ENCODE results near the gene LENG8. TPM values are rescaled to one million over a fixed set of nuclear protein-coding genes. Genes with fewer than 3 reads are reported as not detected.
A peak's percentile ranks its signal among the peaks of the same experiment; 100 is the strongest.

The LENG8 gene
- total RNA-seq, 2 experiments from 2014 or later: 191 to 282 TPM

GRCh38 chr19:54416695-54417491 lies 32.1 kb upstream of the LENG8 start:
- H3K4me3 Mint-ChIP-seq: no peak overlapping the region

GRCh38 chr19:54418030-54418929 lies 30.7 kb upstream of the LENG8 start:
- Mint-ChIP-seq H3K27ac (peak overlapping the region; percentile 82), H3K9me3 (ENCODE audit: low read depth) (peaks cover 10% of the 10 kb centered on the region), H3K36me3 (peaks cover 7% of the 10 kb centered on the region), H3K27me3 (peaks cover 29% of the 10 kb centered on the region), H3K4me3 (peak overlapping the region; percentile 43), H3K4me1 (peaks cover 18% of the 10 kb centered on the region)
- DNase-seq: peak; percentile 80
- peak; percentile 79 for ATAC-seq
- CTCF ChIA-PET: interaction anchor here (1.4 to 3.1 kb wide), 3 partner anchors 28 to 152 kb away, joined by 3 to 7 read pairs (median 7); no protein-coding TSS in a partner anchor

More at GRCh38 chr19:54416695-54417491, 32.1 kb upstream of the LENG8 start:
- Mint-ChIP-seq H3K9me3 (ENCODE audit: low read depth) (peaks cover 10% of the 10 kb centered on the region), H3K4me1 (peaks cover 18% of the 10 kb centered on the region), H3K27ac (no peak overlapping the region), H3K27me3 (peaks cover 33% of the 10 kb centered on the region), H3K36me3 (peaks cover 7% of the 10 kb centered on the region)
- no peak for DNase-seq
- CTCF ChIA-PET: interaction anchor here (1.3 to 1.6 kb wide), 3 partner anchors 12 to 45 kb away, joined by 3 to 4 read pairs (median 3); no protein-coding TSS in a partner anchor
- ATAC-seq: no peak

- ATAC-seq (no peak), DNase-seq (no peak)
- Mint-ChIP-seq H3K27me3 (peaks cover 30% of the 10 kb centered on the region), H3K9me3 (ENCODE audit: low read depth) (peaks cover 1% of the 10 kb centered on the region), H3K4me1 (peaks cover 18% of the 10 kb centered on the region), H3K27ac (no peak overlapping the region), H3K4me3 (no peak overlapping the region), H3K36me3 (peaks cover 4% of the 10 kb centered on the region)
- CTCF ChIA-PET: interaction anchor here (1.4 to 3.1 kb wide), 3 partner anchors 29 to 153 kb away, joined by 3 to 7 read pairs (median 7); no protein-coding TSS in a partner anchor
Observed at GRCh38 chr19:54418930-54419800, 29.8 kb upstream of the LENG8 start.

GRCh38 chr19:54420068-54420382 lies 29.0 kb upstream of the LENG8 start:
- Mint-ChIP-seq H3K4me3 (no peak overlapping the region), H3K36me3 (peaks cover 4% of the 10 kb centered on the region), H3K27me3 (peaks cover 25% of the 10 kb centered on the region), H3K4me1 (peaks cover 15% of the 10 kb centered on the region), H3K27ac (no peak overlapping the region), H3K9me3 (ENCODE audit: low read depth) (no peaks in the 10 kb centered on the region)
- CTCF ChIA-PET: interaction anchor here (3.1 kb wide), 1 partner anchor 29 kb away, joined by 7 read pairs; no protein-coding TSS in a partner anchor
- DNase-seq (no peak), ATAC-seq (no peak)

GRCh38 chr19:54420383-54421168 lies 28.4 kb upstream of the LENG8 start:
- peaks cover 4% of the 10 kb centered on the region for H3K36me3 Mint-ChIP-seq
- peaks cover 15% of the 10 kb centered on the region for H3K4me1 Mint-ChIP-seq
- H3K27me3 Mint-ChIP-seq: peaks cover 25% of the 10 kb centered on the region
- CTCF ChIA-PET: interaction anchor here (3.1 kb wide), 1 partner anchor 30 kb away, joined by 7 read pairs; no protein-coding TSS in a partner anchor
- H3K4me3 Mint-ChIP-seq: no peak overlapping the region
- H3K27ac Mint-ChIP-seq: no peak overlapping the region
- no peak for ATAC-seq
- H3K9me3 Mint-ChIP-seq (ENCODE audit: low read depth): no peaks in the 10 kb centered on the region
- DNase-seq: no peak

- Mint-ChIP-seq H3K4me3 (no peak overlapping the region), H3K27ac (no peak overlapping the region), H3K27me3 (peaks cover 21% of the 10 kb centered on the region), H3K4me1 (peaks cover 15% of the 10 kb centered on the region), H3K9me3 (ENCODE audit: low read depth) (no peaks in the 10 kb centered on the region), H3K36me3 (peaks cover 4% of the 10 kb centered on the region)
- no peak for DNase-seq
- CTCF ChIA-PET: no interaction called here
- ATAC-seq: no peak
Observed at GRCh38 chr19:54421169-54421516, 27.9 kb upstream of the LENG8 start.

- H3K27ac Mint-ChIP-seq: no peak overlapping the region
Observed at GRCh38 chr19:54421521-54421920, 27.5 kb upstream of the LENG8 start.

GRCh38 chr19:54422136-54422535 lies 26.9 kb upstream of the LENG8 start:
- Mint-ChIP-seq H3K4me1 (peaks cover 14% of the 10 kb centered on the region), H3K9me3 (ENCODE audit: low read depth) (no peaks in the 10 kb centered on the region), H3K27ac (no peak overlapping the region), H3K27me3 (peaks cover 22% of the 10 kb centered on the region), H3K4me3 (no peak overlapping the region), H3K36me3 (peaks cover 2% of the 10 kb centered on the region)
- CTCF ChIA-PET: no interaction called here
- DNase-seq (no peak), ATAC-seq (no peak)

More at GRCh38 chr19:54421521-54421920, 27.5 kb upstream of the LENG8 start:
- Mint-ChIP-seq H3K9me3 (ENCODE audit: low read depth) (no peaks in the 10 kb centered on the region), H3K4me1 (peaks cover 15% of the 10 kb centered on the region), H3K36me3 (peaks cover 4% of the 10 kb centered on the region), H3K27me3 (peaks cover 22% of the 10 kb centered on the region), H3K4me3 (no peak overlapping the region)
- CTCF ChIA-PET: no interaction called here
- no peak for DNase-seq
- no peak for ATAC-seq

GRCh38 chr19:54424201-54424600 lies 24.8 kb upstream of the LENG8 start:
- ATAC-seq (no peak), DNase-seq (no peak)
- H3K27me3 Mint-ChIP-seq: peaks cover 16% of the 10 kb centered on the region
- H3K9me3 Mint-ChIP-seq (ENCODE audit: low read depth): no peaks in the 10 kb centered on the region
- H3K4me3 Mint-ChIP-seq: no peak overlapping the region
- H3K4me1 Mint-ChIP-seq: no peaks in the 10 kb centered on the region
- no peaks in the 10 kb centered on the region for H3K36me3 Mint-ChIP-seq
- CTCF ChIA-PET: no interaction called here
- no peak overlapping the region for H3K27ac Mint-ChIP-seq

GRCh38 chr19:54424660-54425381 lies 24.2 kb upstream of the LENG8 start:
- Mint-ChIP-seq H3K27ac (no peak overlapping the region), H3K4me3 (no peak overlapping the region), H3K27me3 (peaks cover 17% of the 10 kb centered on the region), H3K9me3 (ENCODE audit: low read depth) (no peaks in the 10 kb centered on the region), H3K4me1 (no peaks in the 10 kb centered on the region), H3K36me3 (no peaks in the 10 kb centered on the region)
- DNase-seq: no peak
- ATAC-seq: no peak
- CTCF ChIA-PET: no interaction called here

GRCh38 chr19:54425382-54425723 lies 23.6 kb upstream of the LENG8 start:
- H3K36me3 Mint-ChIP-seq: no peaks in the 10 kb centered on the region
- H3K27me3 Mint-ChIP-seq: peaks cover 16% of the 10 kb centered on the region
- DNase-seq: no peak
- CTCF ChIA-PET: no interaction called here
- H3K4me1 Mint-ChIP-seq: no peaks in the 10 kb centered on the region
- H3K4me3 Mint-ChIP-seq: no peak overlapping the region
- H3K9me3 Mint-ChIP-seq (ENCODE audit: low read depth): no peaks in the 10 kb centered on the region
- no peak for ATAC-seq
- no peak overlapping the region for H3K27ac Mint-ChIP-seq
